Upper lobe of right lung (tissue), 1 donor: ENCODE results near the gene RNF187. TPM values are rescaled to one million over a fixed set of nuclear protein-coding genes. Genes with fewer than 3 reads are reported as not detected.

Experiments
- ATAC-seq: fragments of 200-7000 bp; cut with Tn5 transposase; one replicate; pipeline ENCODE4 v1.9.1; 2020; ENCODE audit warnings: mild to moderate bottlenecking, moderate library complexity
- DNase-seq: peaks from one replicate; pipeline ENCODE4 v3.0.0-alpha.2; 2020
- H3K27ac ChIP-seq: fragments of 200-600 bp; one replicate; pipeline ENCODE4 v1.8.0; 2022
- H3K27me3 ChIP-seq: fragments of 200-600 bp; one replicate; pipeline ENCODE4 v1.8.0; 2022; ENCODE audit warnings: mild to moderate bottlenecking
- H3K36me3 ChIP-seq: fragments of 200-600 bp; one replicate; pipeline ENCODE4 v1.8.0; 2022
- H3K4me1 ChIP-seq: fragments of 200-600 bp; one replicate; pipeline ENCODE4 v1.8.0; 2022
- H3K4me3 ChIP-seq: fragments of 200-600 bp; one replicate; pipeline ENCODE4 v1.8.0; 2022; ENCODE audit warnings: mild to moderate bottlenecking
- H3K9me3 ChIP-seq: fragments of 200-600 bp; one replicate; pipeline ENCODE4 v1.8.0; 2022
- CTCF ChIP-seq: fragments of 200-600 bp; IDR thresholded peaks from one replicate; pipeline ENCODE4 v1.8.0; 2022; ENCODE audit warnings: antibody characterized with exemption
- intact Hi-C: fragments of 100-400 bp; cut with DNase I; formaldehyde crosslinking; loops from one replicate; pipeline ENCODE4 v1.11.0; 2022
- total RNA-seq: library from RNA; stranded (reverse); fragmentation: NEBNext Ultra II Directional; extraction: Animal tissue kit (Norgen Biotek cat#: 25700); gene quantifications from one replicate; pipeline ENCODE4 v1.2.1, GENCODE V29; 2021
- donor health status: DM: no; HTN: yes; CAD: no; lungs with severe emphysema.

Gene RNF187
- total RNA-seq, 1 donor from 2014 or later = 88.8 TPM

- no peak for DNase-seq
- no peak for TF ChIP-seq CTCF
- Histone ChIP-seq H3K36me3 (no peaks in the 10 kb centered on the region), H3K4me3 (no peak overlapping the region), H3K9me3 (no peaks in the 10 kb centered on the region), H3K4me1 (peaks cover 6% of the 10 kb centered on the region), H3K27ac (no peak overlapping the region), H3K27me3 (peaks cover 86% of the 10 kb centered on the region)
- intact Hi-C loops = no loop called here
- no peak for ATAC-seq
These were observed 24.6 kb upstream of the RNF187 start for GRCh38 chr1:228462560-228462959.

- intact Hi-C loops = no loop called here
- Histone ChIP-seq H3K27ac (no peak overlapping the region), H3K36me3 (no peaks in the 10 kb centered on the region), H3K9me3 (no peaks in the 10 kb centered on the region), H3K4me1 (peaks cover 6% of the 10 kb centered on the region), H3K4me3 (peak overlapping the region; percentile 25), H3K27me3 (peaks cover 89% of the 10 kb centered on the region)
- DNase-seq = no peak
- no peak for TF ChIP-seq CTCF
- ATAC-seq = no peak
These were observed 24.1 kb upstream of the RNF187 start for GRCh38 chr1:228463009-228463558.

GRCh38 chr1:228463559-228464455 is 23.4 kb upstream of the RNF187 start:
- intact Hi-C loops = no loop called here
- ATAC-seq (peak; percentile 63), DNase-seq (no peak)
- Histone ChIP-seq H3K4me1 (peaks cover 6% of the 10 kb centered on the region), H3K9me3 (no peaks in the 10 kb centered on the region), H3K4me3 (peak overlapping the region; percentile 25), H3K27me3 (peaks cover 92% of the 10 kb centered on the region), H3K27ac (no peak overlapping the region), H3K36me3 (no peaks in the 10 kb centered on the region)
- TF ChIP-seq CTCF = no peak

GRCh38 chr1:228464487-228464983 is 22.6 kb upstream of the RNF187 start:
- no peak for TF ChIP-seq CTCF
- H3K27me3 ChIP-seq = peaks cover 92% of the 10 kb centered on the region
- H3K27ac ChIP-seq = no peak overlapping the region
- no peaks in the 10 kb centered on the region for H3K36me3 ChIP-seq
- peak; percentile 73 for ATAC-seq
- H3K4me1 ChIP-seq = peaks cover 6% of the 10 kb centered on the region
- peak overlapping the region; percentile 25 for H3K4me3 ChIP-seq
- H3K9me3 ChIP-seq = no peaks in the 10 kb centered on the region
- intact Hi-C loops = no loop called here
- DNase-seq = no peak

- DNase-seq = no peak
- Histone ChIP-seq H3K4me1 (peaks cover 6% of the 10 kb centered on the region), H3K27ac (no peak overlapping the region), H3K4me3 (peak overlapping the region; percentile 25), H3K36me3 (no peaks in the 10 kb centered on the region), H3K9me3 (no peaks in the 10 kb centered on the region), H3K27me3 (peaks cover 93% of the 10 kb centered on the region)
- intact Hi-C loops = no loop called here
- no peak for ATAC-seq
- no peak for TF ChIP-seq CTCF
These were observed 22.0 kb upstream of the RNF187 start for GRCh38 chr1:228465141-228465540.
